Stimulated activated CD4-positive, alpha-beta T cell treated with anti-CD3 and anti-CD28 coated beads, Interleukin-2, amount 100 ng/mL, for 48 hours (primary cell): ENCODE results near the gene SFT2D2.

Experiments used
- DNase-seq, 2 donors: peaks; one replicate each; pipeline ENCODE4 v3.0.0-alpha.2; 2020

SFT2D2 gene

GRCh38 chr1:168271636-168272035, 45.8 kb downstream of the SFT2D2 start:
- no peak for DNase-seq

- no peak for DNase-seq
These were observed 47.8 kb downstream of the SFT2D2 start for GRCh38 chr1:168273575-168273974.

- DNase-seq, result no peak
These were observed 53.4 kb downstream of the SFT2D2 start for GRCh38 chr1:168279253-168279652.

GRCh38 chr1:168280296-168280927, 54.6 kb downstream of the SFT2D2 start, which contains the start of gene TBX19:
TSS of gene TBX19 (plus strand) at chr1:168280877. CDS start at chr1:168281091, 214 bp downstream.
- DNase-seq, result no peak

- no peak for DNase-seq
These were observed 56.0 kb downstream of the SFT2D2 start for GRCh38 chr1:168281603-168282325.

GRCh38 chr1:168285521-168285790, 59.7 kb downstream of the SFT2D2 start:
- DNase-seq, result no peak

GRCh38 chr1:168285971-168286927, 60.4 kb downstream of the SFT2D2 start:
- DNase-seq, result no peak

- no peak for DNase-seq
These were observed 61.4 kb downstream of the SFT2D2 start for GRCh38 chr1:168287237-168287664.

GRCh38 chr1:168288311-168289052, 62.7 kb downstream of the SFT2D2 start:
- DNase-seq, result no peak

- no peak for DNase-seq
These were observed 65.5 kb downstream of the SFT2D2 start for GRCh38 chr1:168291222-168291837.

- no peak for DNase-seq
These were observed 67.6 kb downstream of the SFT2D2 start for GRCh38 chr1:168293356-168293755.

- DNase-seq, result no peak
These were observed 69.8 kb downstream of the SFT2D2 start for GRCh38 chr1:168295411-168296114.

- DNase-seq, result no peak
These were observed 71.4 kb downstream of the SFT2D2 start for GRCh38 chr1:168297019-168297730.

- DNase-seq, result no peak
These were observed 72.6 kb downstream of the SFT2D2 start for GRCh38 chr1:168298446-168298845.

- no peak for DNase-seq
These were observed 74.8 kb downstream of the SFT2D2 start for GRCh38 chr1:168300626-168301025.

- DNase-seq, result no peak
These were observed 76.0 kb downstream of the SFT2D2 start for GRCh38 chr1:168301664-168302320.
